ENCODE data around the gene SLC43A2.
A peak's percentile ranks its signal among the peaks of the same experiment; 100 is the strongest.
"Not testable (repeated sequence)": the region's sequence is repeated elsewhere in the genome, so short reads cannot be mapped to it uniquely, and the experiment has no call there.

The SLC43A2 gene

GRCh38 chr17:1627982-1628855, at the start of gene SLC43A2:
Gene SLC43A2 (minus strand): TSS chr17:1628834. CDS start chr17:1627874, 960 bp downstream.
- DNase-seq (ENCODE audit: low read depth in 1 of 2, low spot score in 1 of 2): peak; percentile 49 to 65

DNA sequence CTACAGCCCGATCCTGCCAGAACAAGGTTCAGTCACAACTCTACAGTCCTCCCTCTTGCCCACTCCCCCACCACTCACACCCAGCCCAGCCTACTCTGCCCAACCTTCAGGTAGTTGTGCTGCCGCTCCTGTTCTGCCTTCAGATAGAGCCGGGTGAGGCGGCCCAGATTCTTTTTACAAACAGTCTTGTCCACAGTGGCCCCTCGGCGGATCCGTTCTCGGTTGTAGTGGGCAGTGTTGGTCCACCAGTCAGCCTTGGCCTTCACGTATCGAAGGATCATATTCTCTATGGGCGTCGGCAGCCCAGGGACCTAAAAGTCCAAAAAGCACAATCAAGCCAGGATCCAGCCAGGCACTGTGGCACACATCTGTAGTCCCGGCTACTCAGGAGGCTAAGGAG, 47.8 kb upstream of the SLC43A2 start:
- DNase-seq (ENCODE audit: low read depth in 1 of 2, low spot score in 1 of 2): no peak

DNA sequence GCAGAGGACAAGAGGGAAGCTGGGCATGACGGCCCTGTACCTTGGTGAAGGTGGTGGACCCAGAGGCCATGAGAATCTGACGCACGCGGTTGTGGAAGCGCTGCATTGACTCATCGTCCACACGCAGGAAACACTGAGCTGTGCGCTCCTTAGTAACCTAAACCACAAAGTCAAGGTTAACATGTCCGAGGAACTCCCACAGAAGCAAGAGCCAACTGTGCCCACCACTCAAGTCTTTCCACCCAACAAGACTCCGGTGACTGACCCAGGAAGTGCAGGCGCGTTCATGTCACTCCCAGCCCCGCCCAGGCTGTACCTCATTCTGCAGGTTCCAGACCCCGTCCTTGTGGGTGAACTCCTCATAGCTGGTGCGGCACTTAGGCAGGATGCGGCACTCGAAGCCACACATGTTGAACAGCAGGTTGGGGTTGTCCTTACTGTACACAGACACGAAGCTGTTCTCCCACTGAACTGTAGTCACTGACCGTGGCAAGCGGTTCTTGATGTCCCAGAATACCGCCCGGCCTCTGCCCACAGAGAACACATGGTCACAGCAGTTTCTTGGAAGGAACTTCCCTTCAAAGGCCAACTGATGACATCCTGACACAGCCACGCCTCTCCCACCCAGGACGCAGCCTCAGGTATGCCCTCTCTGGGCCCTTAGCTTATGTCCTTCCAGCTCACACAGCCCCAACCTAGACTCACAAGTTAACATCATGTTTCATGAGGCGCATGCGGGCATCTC, 44.6 kb upstream of the SLC43A2 start:
- DNase-seq (ENCODE audit: low read depth in 1 of 2, low spot score in 1 of 2): no peak

- DNase-seq (ENCODE audit: low read depth in 1 of 2, low spot score in 1 of 2): not testable (repeated sequence)
Observed at GRCh38 chr17:1663934-1664333, 35.3 kb upstream of the SLC43A2 start.

DNA sequence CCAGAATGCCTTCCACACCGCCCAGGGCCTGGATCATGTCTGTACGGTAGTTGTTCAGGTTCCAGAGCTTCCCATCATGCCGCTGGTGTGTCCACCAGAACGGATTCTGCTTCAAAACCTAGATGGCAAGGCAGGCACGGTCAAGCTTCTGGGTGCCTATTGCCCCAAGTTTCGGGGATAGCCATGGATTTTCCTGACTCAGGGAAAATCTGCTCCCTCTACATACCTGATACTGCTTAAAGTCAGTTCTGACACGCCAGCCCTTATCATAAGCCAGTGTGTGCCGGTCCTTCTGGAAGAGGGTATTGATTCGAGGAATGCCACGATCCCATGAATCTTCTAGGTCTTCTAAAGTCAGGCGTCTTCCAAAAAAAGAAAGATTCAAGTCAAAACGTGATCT, 32.4 kb upstream of the SLC43A2 start:
- no peak for DNase-seq (ENCODE audit: low read depth in 1 of 2, low spot score in 1 of 2)

DNA sequence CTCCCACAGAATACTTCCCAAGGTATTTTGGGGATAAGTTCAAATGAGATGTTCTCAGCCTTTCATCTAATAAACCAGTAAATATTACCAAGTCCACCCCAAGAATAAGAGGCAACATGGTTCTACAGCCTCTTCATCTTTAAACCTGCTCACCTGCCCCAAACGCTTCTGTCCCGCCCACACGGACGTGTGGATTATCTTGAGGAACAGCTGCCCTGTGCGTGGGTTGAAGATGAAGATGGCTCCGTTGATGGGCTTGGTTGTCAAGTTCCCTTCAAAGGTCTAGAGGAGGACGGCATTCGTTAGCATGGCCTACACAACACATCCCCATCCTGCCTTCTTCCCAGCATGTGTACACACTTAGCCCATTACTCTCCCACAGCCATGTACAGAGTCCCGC, 29.5 kb upstream of the SLC43A2 start:
- DNase-seq (ENCODE audit: low read depth in 1 of 2, low spot score in 1 of 2): no peak

DNA sequence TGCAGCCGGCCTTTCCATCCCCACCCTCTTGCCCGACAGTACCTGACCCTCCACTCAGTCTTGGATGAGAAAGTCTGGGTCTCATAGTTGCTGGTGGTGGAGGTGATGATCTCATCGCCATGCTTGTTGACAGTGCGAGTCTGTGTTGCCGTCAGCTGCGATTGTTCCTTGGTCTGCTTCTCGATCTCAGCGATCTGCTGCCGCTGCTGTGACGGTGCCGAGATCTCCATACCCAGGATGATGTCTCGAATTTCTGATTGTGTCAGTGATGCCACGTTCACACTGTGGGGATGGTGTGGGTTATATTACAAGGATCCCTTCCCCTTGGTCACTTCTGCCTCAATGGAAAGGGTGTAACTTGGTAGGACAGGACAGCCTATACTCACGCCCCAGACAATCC, 25.1 kb upstream of the SLC43A2 start:
- no peak for DNase-seq (ENCODE audit: low read depth in 1 of 2, low spot score in 1 of 2)

DNA sequence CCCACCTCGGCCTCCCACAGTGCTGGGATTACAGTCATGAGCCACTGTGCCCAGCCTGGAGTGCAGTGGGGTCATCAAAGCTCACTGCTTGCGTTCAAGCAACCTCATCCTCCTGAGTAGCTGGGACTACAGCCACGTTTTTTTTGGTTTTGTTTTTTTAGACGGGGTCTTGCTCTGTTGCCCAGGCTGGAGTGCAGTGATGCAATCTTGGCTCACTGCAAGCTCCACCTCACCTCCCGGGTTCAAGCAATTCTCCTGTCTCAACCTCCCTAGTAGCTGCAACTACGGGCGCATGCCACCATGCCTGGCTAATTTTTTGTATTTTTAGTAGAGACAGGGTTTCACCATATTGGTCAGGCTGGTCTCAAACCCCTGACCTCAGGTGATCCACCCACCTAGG, 24.2 kb upstream of the SLC43A2 start:
- not testable (repeated sequence) for DNase-seq (ENCODE audit: low read depth in 1 of 2, low spot score in 1 of 2)

- DNase-seq (ENCODE audit: low read depth in 1 of 2, low spot score in 1 of 2): no peak
Observed at GRCh38 chr17:1651559-1651844, 22.9 kb upstream of the SLC43A2 start.

GRCh38 chr17:1650731-1651558, 22.3 kb upstream of the SLC43A2 start:
- no peak for DNase-seq (ENCODE audit: low read depth in 1 of 2, low spot score in 1 of 2)

DNA sequence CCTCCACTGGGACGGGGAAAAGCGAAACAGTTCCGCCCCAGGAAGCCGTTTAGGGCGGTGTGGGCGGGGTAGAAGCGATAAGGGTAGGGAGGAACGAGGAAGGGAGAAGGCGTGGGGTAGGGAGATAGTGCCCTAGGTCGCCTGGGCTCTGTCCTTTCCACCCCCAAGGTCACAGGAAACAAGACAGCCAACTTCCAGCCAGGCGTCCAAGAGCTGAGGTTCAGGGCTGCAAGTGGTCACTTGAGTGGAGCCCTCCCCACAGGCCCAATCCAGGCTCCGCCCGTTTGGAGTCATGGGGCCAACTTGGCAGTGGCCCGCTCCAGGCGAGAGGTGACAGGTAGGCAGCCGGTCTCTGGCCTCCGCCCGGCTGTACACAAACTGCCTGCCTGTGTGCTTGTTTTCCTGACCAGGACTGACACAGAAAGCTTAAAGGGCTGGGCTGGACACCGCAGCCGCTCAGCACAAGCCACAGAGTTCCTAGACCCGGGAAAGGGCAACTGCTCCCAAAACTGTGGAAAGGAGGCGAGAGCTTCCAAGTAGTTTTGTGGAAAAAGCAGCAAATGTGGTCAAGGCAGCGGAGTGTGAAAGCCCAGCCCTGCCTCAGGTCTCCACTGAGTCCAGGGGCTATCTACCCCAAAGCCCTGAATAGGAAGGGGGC, 21.3 kb upstream of the SLC43A2 start, which contains the start of gene RILP:
Gene RILP, minus strand, starts transcription at position 23 of the 658 bp plus-strand sequence. CDS start 62 bp downstream, outside the sequence.
- no peak for DNase-seq (ENCODE audit: low read depth in 1 of 2, low spot score in 1 of 2)

- peak; percentile 86 to 92 for DNase-seq (ENCODE audit: low read depth in 1 of 2, low spot score in 1 of 2)
Observed at GRCh38 chr17:1648963-1649843, 20.6 kb upstream of the SLC43A2 start.

DNA sequence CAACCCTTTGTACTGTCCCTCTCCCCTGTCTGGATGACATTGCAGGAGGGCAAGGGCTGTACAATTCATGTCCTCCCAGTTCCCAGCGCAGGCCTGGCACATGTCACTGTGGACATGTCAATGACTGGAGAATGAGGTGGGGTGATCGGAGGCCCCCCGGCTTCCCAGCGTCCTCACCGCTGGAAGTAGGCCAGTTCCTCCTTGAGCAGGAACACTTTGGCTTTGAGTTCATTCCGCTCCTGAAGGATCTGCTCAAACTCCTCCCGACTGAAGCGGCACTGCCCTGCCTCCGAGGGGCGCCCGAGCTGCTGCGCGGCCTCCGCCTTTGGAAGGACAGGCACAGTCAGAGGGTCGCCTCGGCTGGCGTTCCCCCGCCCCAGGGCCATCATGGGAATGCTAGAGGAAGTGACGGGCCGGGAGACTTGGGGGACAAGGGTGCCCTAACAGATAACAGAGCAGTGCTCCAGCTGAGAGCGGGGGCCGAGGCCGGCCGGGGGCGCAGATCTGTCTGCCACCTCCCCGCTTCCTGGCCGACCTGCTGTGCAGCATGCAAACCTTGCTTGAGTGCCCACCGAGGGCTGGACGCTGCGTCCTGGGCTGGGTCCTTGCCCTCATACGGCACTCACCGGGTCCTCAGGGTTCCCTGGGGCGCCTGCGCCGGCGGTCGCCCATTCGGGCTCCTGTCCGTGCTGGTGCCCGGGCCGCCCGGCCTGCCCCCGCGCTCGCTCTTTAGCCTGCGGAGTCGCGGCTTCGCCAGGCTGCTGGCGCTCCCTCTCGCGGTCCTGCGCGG, 19.7 kb upstream of the SLC43A2 start:
- no peak for DNase-seq (ENCODE audit: low read depth in 1 of 2, low spot score in 1 of 2)

DNA sequence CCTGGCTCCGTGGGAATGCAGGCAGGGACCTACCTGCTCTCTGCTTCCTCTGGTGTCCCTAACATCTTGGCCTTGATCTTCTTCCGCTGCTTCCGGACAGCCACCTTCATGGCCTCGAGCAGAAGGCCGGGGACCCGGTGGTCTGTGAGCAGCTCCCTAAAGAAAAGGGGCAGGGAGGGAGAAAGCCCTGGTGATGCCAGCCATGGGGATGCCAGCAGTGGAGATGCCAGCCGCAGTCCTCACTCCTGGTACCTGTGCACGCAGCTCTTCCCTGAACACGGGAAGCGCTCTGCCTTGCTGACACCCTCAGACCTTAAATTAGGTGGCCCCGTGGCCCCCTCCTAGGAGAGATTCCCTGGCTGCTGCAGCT, 19.2 kb upstream of the SLC43A2 start:
- no peak for DNase-seq (ENCODE audit: low read depth in 1 of 2, low spot score in 1 of 2)

- DNase-seq (ENCODE audit: low read depth in 1 of 2, low spot score in 1 of 2): no peak
Observed at GRCh38 chr17:1646199-1646875, 17.7 kb upstream of the SLC43A2 start.

GRCh38 chr17:1645207-1646171, 16.9 kb upstream of the SLC43A2 start, which contains the start of gene SCARF1:
Gene SCARF1 (minus strand): TSS chr17:1645732. CDS start chr17:1645697, 35 bp downstream.
- no peak for DNase-seq (ENCODE audit: low read depth in 1 of 2, low spot score in 1 of 2)

- DNase-seq (ENCODE audit: low read depth in 1 of 2, low spot score in 1 of 2): no peak
Observed at GRCh38 chr17:1644493-1645206, 16.0 kb upstream of the SLC43A2 start.

Data from activated T-helper 1 cell treated with anti-CD3 and anti-CD28 coated beads, Interleukin-2, amount 50 U/mL, for 16 hours (primary cell).